ENCODE measurements around the gene TRPM1. TPM values are rescaled to one million over a fixed set of nuclear protein-coding genes. Genes with fewer than 3 reads are reported as not detected.
A peak's percentile ranks its signal among the peaks of the same experiment; 100 is the strongest.

Gene TRPM1
- polyA plus RNA-seq, 3 donors: 0.03 to 0.04 TPM; not detected in 1

GRCh38 chr15:31027910-31028578, 73.5 kb downstream of the TRPM1 start:
- H2AFZ ChIP-seq (ENCODE audit: insufficient read depth, low read depth, low read length, poor library complexity, severe bottlenecking): no peak overlapping the region
- Mint-ChIP-seq H3K4me3 (peak overlapping the region in 1 of 2 donors; percentile 26), H3K27me3 (ENCODE audit: low read depth in 3 of 3) (peaks cover 8 to 11% (median 10%) of the 10 kb centered on the region in 3 donors), H3K27ac (no peak overlapping the region), H3K36me3 (no peaks in the 10 kb centered on the region), H3K9me3 (peaks cover 0 to 3% (median 0%) of the 10 kb centered on the region in 7 donors), H3K4me1 (peaks cover 15% of the 10 kb centered on the region)
- H3K4me3 ChIP-seq (replicated peaks in 1 of 3; ENCODE audit: low read depth in 2 of 3, low read length in 3 of 3): no peak overlapping the region
- H4K20me1 ChIP-seq (ENCODE audit: insufficient read depth, low read length): no peaks in the 10 kb centered on the region
- no peaks in the 10 kb centered on the region for H3K36me3 ChIP-seq (replicated peaks in 1 of 2; ENCODE audit: control insufficient read depth in 1 of 2, insufficient read depth in 2 of 2, low read length in 2 of 2)
- peaks cover 4 to 5% of the 10 kb centered on the region in 2 donors for H3K4me1 ChIP-seq (ENCODE audit: control insufficient read depth in 1 of 2, insufficient read depth in 2 of 2, low read length in 2 of 2)
- intact Hi-C loops (cut with micrococcal nuclease): no loop called here
- no peak overlapping the region for H3K4me2 ChIP-seq (replicated peaks; ENCODE audit: extremely low read depth, low read length, poor library complexity, severe bottlenecking)
- no peak for TF ChIP-seq CTCF (IDR thresholded peaks at IDR 0.05)
- H3K9me3 ChIP-seq (replicated peaks in 1 of 2; ENCODE audit: control insufficient read depth in 1 of 2, insufficient read depth in 1 of 2, low read length in 2 of 2): no peaks in the 10 kb centered on the region
- WGBS (ENCODE audit: insufficient coverage): 0% methylated on average over 4 of the region's 8 CpGs
- H3K79me2 ChIP-seq (ENCODE audit: insufficient read depth, low read length): no peaks in the 10 kb centered on the region
- DNase-seq: peak in 1 of 3 donors; percentile 6
- H3K27ac ChIP-seq (ENCODE audit: low read depth in 1 of 2, low read length in 2 of 2): no peak overlapping the region
- H3K9ac ChIP-seq (ENCODE audit: insufficient read depth, low read length, poor library complexity, severe bottlenecking): no peak overlapping the region
- no peaks in the 10 kb centered on the region for H3K27me3 ChIP-seq (ENCODE audit: control insufficient read depth in 2 of 2, insufficient read depth in 2 of 2, low read length in 2 of 2)

- intact Hi-C loops (cut with micrococcal nuclease): no loop called here
- Histone ChIP-seq H3K27me3 (ENCODE audit: control insufficient read depth in 2 of 2, insufficient read depth in 2 of 2, low read length in 2 of 2) (no peaks in the 10 kb centered on the region), H3K4me3 (replicated peaks in 1 of 3; ENCODE audit: low read depth in 2 of 3, low read length in 3 of 3) (no peak overlapping the region), H3K9ac (ENCODE audit: insufficient read depth, low read length, poor library complexity, severe bottlenecking) (no peak overlapping the region), H3K36me3 (replicated peaks in 1 of 2; ENCODE audit: control insufficient read depth in 1 of 2, insufficient read depth in 2 of 2, low read length in 2 of 2) (no peaks in the 10 kb centered on the region), H2AFZ (ENCODE audit: insufficient read depth, low read depth, low read length, poor library complexity, severe bottlenecking) (no peak overlapping the region), H3K27ac (ENCODE audit: low read depth in 1 of 2, low read length in 2 of 2) (no peak overlapping the region), H3K4me1 (ENCODE audit: control insufficient read depth in 1 of 2, insufficient read depth in 2 of 2, low read length in 2 of 2) (peaks cover 6 to 8% of the 10 kb centered on the region in 2 donors), H3K79me2 (ENCODE audit: insufficient read depth, low read length) (no peaks in the 10 kb centered on the region), H3K9me3 (replicated peaks in 1 of 2; ENCODE audit: control insufficient read depth in 1 of 2, insufficient read depth in 1 of 2, low read length in 2 of 2) (no peaks in the 10 kb centered on the region), H4K20me1 (ENCODE audit: insufficient read depth, low read length) (no peaks in the 10 kb centered on the region), H3K4me2 (replicated peaks; ENCODE audit: extremely low read depth, low read length, poor library complexity, severe bottlenecking) (no peak overlapping the region)
- H3K27me3 Mint-ChIP-seq (ENCODE audit: low read depth in 3 of 3): peaks cover 8 to 14% (median 10%) of the 10 kb centered on the region in 3 donors
- peaks cover 17% of the 10 kb centered on the region for H3K4me1 Mint-ChIP-seq
- 96% methylated on average over 19 of the region's 25 CpGs for WGBS (ENCODE audit: insufficient coverage)
- no peak overlapping the region for H3K27ac Mint-ChIP-seq
- no peak overlapping the region for H3K4me3 Mint-ChIP-seq
- no peak for TF ChIP-seq CTCF (IDR thresholded peaks at IDR 0.05)
- H3K9me3 Mint-ChIP-seq: peaks cover 0 to 3% (median 0%) of the 10 kb centered on the region in 7 donors
- H3K36me3 Mint-ChIP-seq: no peaks in the 10 kb centered on the region
- DNase-seq: no peak
Measured at GRCh38 chr15:31025996-31026395, 75.5 kb downstream of the TRPM1 start.
